IMR-90 (cell line): ENCODE measurements around the gene TULP4. TPM values are rescaled to one million over a fixed set of nuclear protein-coding genes. Genes with fewer than 3 reads are reported as not detected.
A peak's percentile ranks its signal among the peaks of the same experiment; 100 is the strongest.

Source experiments
- ATAC-seq: fragments of 200-7000 bp; cut with Tn5 transposase; 2 replicates; pipeline ENCODE4 v1.9.1; 2020; ENCODE audit warnings: low read depth, mild to moderate bottlenecking, moderate library complexity
- BruUV-seq: library from RNA; stranded (reverse); fragments of 400-500 nt; replicated peaks from 2 replicates; lab custom pipeline; 2021; lab: Mats Ljungman, UMichigan
- CTCF ChIA-PET: fragments of 300-600 bp; formaldehyde crosslinking; extraction: SDS; loops from one replicate; lab custom pipeline; 2021; ENCODE audit warnings: antibody characterized with exemption; lab: Yijun Ruan, JAX
- POLR2A ChIA-PET: fragments of 300-600 bp; sonication (Branson Sonifier 250); formaldehyde crosslinking; loops from one replicate; lab custom pipeline; 2022; ENCODE audit warnings: antibody characterized with exemption; ENCODE audit not compliant: unreplicated experiment; lab: Charles Lee
- DNase-seq: peaks from one replicate; pipeline ENCODE4 v3.0.0; 2013
- H2AFZ ChIP-seq: replicated peaks from 2 replicates; pipeline ENCODE3; 2013; ENCODE audit warnings: low read length, mild to moderate bottlenecking; ENCODE audit not compliant: poor library complexity
- H2AK5ac ChIP-seq: 2 replicates; pipeline ENCODE4 v1.6.1; 2013; ENCODE audit warnings: low read depth, low read length, inconsistent platforms
- H2AK9ac ChIP-seq: replicated peaks from 2 replicates; pipeline ENCODE3; 2013; ENCODE audit warnings: mild to moderate bottlenecking, low read depth, low read length, moderate library complexity; ENCODE audit not compliant: poor library complexity
- H2BK120ac ChIP-seq: 2 replicates; pipeline ENCODE4 v1.6.1; 2013; ENCODE audit warnings: low read depth, low read length, inconsistent platforms
- H2BK15ac ChIP-seq: 3 replicates; pipeline ENCODE4 v1.6.1; 2013; ENCODE audit warnings: low read depth, low read length, inconsistent platforms
- H2BK20ac ChIP-seq: 2 replicates; pipeline ENCODE4 v1.6.1; 2013; ENCODE audit warnings: low read depth, mild to moderate bottlenecking, inconsistent platforms, low read length, moderate library complexity
- H2BK5ac ChIP-seq: 2 replicates; pipeline ENCODE4 v1.6.1; 2013; ENCODE audit warnings: mild to moderate bottlenecking, low read depth, low read length, inconsistent platforms; ENCODE audit not compliant: poor library complexity, severe bottlenecking
- H3K14ac ChIP-seq: replicated peaks from 2 replicates; pipeline ENCODE4 v1.6.1; 2013; ENCODE audit warnings: low read depth, low read length, inconsistent platforms
- H3K18ac ChIP-seq: 2 replicates; pipeline ENCODE4 v1.6.1; 2013; ENCODE audit warnings: low read depth, low read length, control low read depth
- H3K23ac ChIP-seq: 2 replicates; pipeline ENCODE4 v1.6.1; 2013; ENCODE audit warnings: low read depth, low read length, inconsistent platforms
- H3K27ac ChIP-seq: 2 replicates; pipeline ENCODE4 v1.5.1; 2013; ENCODE audit warnings: mild to moderate bottlenecking, control low read depth, low read length; ENCODE audit not compliant: insufficient read depth
- H3K27me3 ChIP-seq: 2 replicates; pipeline ENCODE4 v1.6.1; 2013; ENCODE audit warnings: low read length; ENCODE audit not compliant: control insufficient read depth, insufficient read depth
- H3K36me3 ChIP-seq: 2 replicates; pipeline ENCODE4 v1.6.1; 2013; ENCODE audit warnings: low read length, mixed read lengths; ENCODE audit not compliant: control insufficient read depth, insufficient read depth
- H3K4ac ChIP-seq: 2 replicates; pipeline ENCODE4 v1.6.1; 2013; ENCODE audit warnings: low read depth, low read length, inconsistent platforms
- H3K4me1 ChIP-seq: 2 replicates; pipeline ENCODE4 v1.6.1; 2013; ENCODE audit warnings: low read length, mixed read lengths; ENCODE audit not compliant: control insufficient read depth, insufficient read depth
- H3K4me2 ChIP-seq: 2 replicates; pipeline ENCODE4 v1.6.1; 2013; ENCODE audit warnings: low read depth, mild to moderate bottlenecking, control low read depth, low read length, moderate library complexity
- H3K4me3 ChIP-seq: 2 replicates; pipeline ENCODE4 v1.5.1; 2013; ENCODE audit warnings: low read depth, mild to moderate bottlenecking, control low read depth, low read length, moderate library complexity; ENCODE audit not compliant: insufficient read depth
- H3K56ac ChIP-seq: 2 replicates; pipeline ENCODE4 v1.6.1; 2013; ENCODE audit warnings: low read length, inconsistent platforms; ENCODE audit not compliant: insufficient read depth; ENCODE audit errors: extremely low read depth
- H3K79me1 ChIP-seq, 2 experiments: 2 replicates each; pipeline ENCODE4 v1.6.1; 2013; ENCODE audit warnings: low read length in 2 of 2, inconsistent platforms in 1 of 2, low read depth in 1 of 2
- H3K9ac ChIP-seq: 2 replicates; pipeline ENCODE4 v1.6.1; 2013; ENCODE audit warnings: low read depth, low read length, control low read depth
- H3K9me1 ChIP-seq: 2 replicates; pipeline ENCODE4 v1.6.1; 2013; ENCODE audit warnings: low read length, inconsistent platforms; ENCODE audit not compliant: insufficient read depth
- H3K9me3 ChIP-seq: 2 replicates; pipeline ENCODE4 v1.6.1; 2013; ENCODE audit warnings: low read length; ENCODE audit not compliant: control insufficient read depth, insufficient read depth
- H4K20me1 ChIP-seq: 2 replicates; pipeline ENCODE4 v1.6.1; 2013; ENCODE audit warnings: low read length, inconsistent platforms; ENCODE audit not compliant: insufficient read depth
- H4K5ac ChIP-seq: 2 replicates; pipeline ENCODE4 v1.6.1; 2013; ENCODE audit warnings: mild to moderate bottlenecking, low read depth, low read length, control low read depth
- H4K8ac ChIP-seq, 2 experiments: 2 replicates each; pipeline ENCODE4 v1.6.1; 2013; ENCODE audit warnings: low read depth in 2 of 2, low read length in 2 of 2, control low read depth in 1 of 2, inconsistent platforms in 1 of 2
- H4K91ac ChIP-seq: 2 replicates; pipeline ENCODE4 v1.6.1; 2013; ENCODE audit warnings: low read depth, low read length, inconsistent platforms; ENCODE audit not compliant: insufficient read depth
- BHLHE40 ChIP-seq: fragments of 150-350 bp; IDR thresholded peaks from 2 replicates; pipeline ENCODE4 v1.6.1; 2016; ENCODE audit warnings: mild to moderate bottlenecking, low read depth, low read length
- FOS ChIP-seq: fragments of 150-350 bp; IDR thresholded peaks from 2 replicates; pipeline ENCODE4 v1.6.1; 2016; ENCODE audit warnings: low read depth, low read length
- MXI1 ChIP-seq: IDR thresholded peaks from 2 replicates; pipeline ENCODE4 v1.6.1; 2012; ENCODE audit warnings: low read depth, mild to moderate bottlenecking, low read length, moderate library complexity, borderline replicate concordance
- RFX5 ChIP-seq: IDR thresholded peaks from 2 replicates; pipeline ENCODE4 v1.8.0; 2012; ENCODE audit warnings: low read depth, mild to moderate bottlenecking, low read length, moderate library complexity
- WGBS, 2 experiments: methylation state at CpG; one replicate each; pipeline versions ENCODE4 v1.1.5 to v1.1.7; 2013; ENCODE audit warnings: missing lambda C conversion rate in 2 of 2; ENCODE audit not compliant: insufficient read length in 1 of 2; ENCODE audit errors: extremely low coverage in 2 of 2; 5-methylcytosine and 5-hydroxymethylcytosine counted together
- dilution Hi-C: fragments of 300-500 bp; cut with HindIII; formaldehyde crosslinking; loops from one replicate; pipeline ENCODE4 v1.14.3; 2018; ENCODE audit warnings: low sequenced_read_pairs; ENCODE audit not compliant: unreplicated experiment
- in situ Hi-C: fragments of 300-500 bp; cut with MboI; formaldehyde crosslinking; loops from 3 replicates; pipeline ENCODE4 v1.14.3; 2019; ENCODE audit warnings: low sequenced_read_pairs, inconsistent platforms, mixed read lengths
- intact Hi-C: fragments of 100-400 bp; cut with micrococcal nuclease; formaldehyde crosslinking; loops from 2 replicates; pipeline ENCODE4 v1.10.0; 2022
- polyA plus RNA-seq, 3 experiments: library from polyadenylated mRNA; depleted of rRNA; stranded (reverse); fragments of >200 nt; gene quantifications; 2 replicates each; pipeline ENCODE4 v1.2.3, GENCODE V29; 2012; ENCODE audit warnings: low replicate concordance in 1 of 3
- total RNA-seq: library from RNA; depleted of rRNA; stranded (reverse); fragments of >200 nt; gene quantifications from 2 replicates; pipeline ENCODE4 v1.2.3, GENCODE V29; 2012
- TF ChIP-seq, protein P1 (sequence below): fragments of 150-350 bp; IDR thresholded peaks from 2 replicates; pipeline ENCODE4 v1.6.1; 2017; ENCODE audit warnings: mild to moderate bottlenecking, antibody characterized with exemption, low read length, low read depth

TULP4 gene
- total and polyA plus RNA-seq, 2 of the 4 experiments (the other 2 are of a cell fraction): 8.1 to 30.6 TPM

DNA sequence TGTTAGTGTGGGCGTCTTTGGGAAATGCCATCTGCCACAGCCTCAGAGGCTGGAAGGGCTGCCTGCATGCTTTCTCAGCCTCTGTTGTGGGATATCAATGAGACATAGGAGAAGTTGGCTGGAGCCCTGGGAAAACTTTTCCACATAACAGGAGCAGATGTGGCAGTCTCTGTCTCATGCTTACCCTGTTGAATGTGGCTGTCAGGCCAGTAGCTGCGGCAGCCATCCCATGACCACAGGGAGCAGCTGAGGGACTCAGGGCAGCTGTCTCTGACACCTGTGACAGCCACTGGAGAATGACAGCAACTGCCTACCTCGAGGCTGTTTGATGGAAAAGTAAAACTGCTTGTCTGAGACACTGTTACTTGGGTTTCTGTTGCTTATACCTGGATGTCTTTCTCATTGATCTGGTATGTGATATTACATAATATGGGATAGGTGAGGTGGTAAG lies 64.4 kb downstream of the TULP4 start:
- Histone ChIP-seq H2AK9ac (peak overlapping the region; percentile 61), H3K9me1 (peaks cover 8% of the 10 kb centered on the region), H3K27ac (no peak overlapping the region), H3K27me3 (no peaks in the 10 kb centered on the region), H4K91ac (no peak overlapping the region), H2BK20ac (no peak overlapping the region), H2BK120ac (no peak overlapping the region), H4K8ac (no peak overlapping the region), H3K4ac (peak overlapping the region; percentile 13; the same call in 1 of the 2 replicates), H3K14ac (no peak overlapping the region), H4K20me1 (peaks cover 8% of the 10 kb centered on the region; the same call in 1 of the 2 replicates), H3K18ac (no peak overlapping the region), H3K9me3 (no peaks in the 10 kb centered on the region), H3K23ac (no peak overlapping the region), H2BK5ac (no peak overlapping the region), H3K4me2 (no peak overlapping the region), H4K5ac (no peak overlapping the region), H3K79me1 (peaks cover 7 to 37% of the 10 kb centered on the region in 2 experiments; a peak in 3 of 4 replicates), H2AK5ac (peak overlapping the region; percentile 8; the same call in 1 of the 2 replicates), H2BK15ac (no peak overlapping the region), H3K36me3 (no peaks in the 10 kb centered on the region), H3K56ac (no peak overlapping the region), H2AFZ (no peak overlapping the region), H3K9ac (no peak overlapping the region), H3K4me1 (peaks cover 7% of the 10 kb centered on the region; the same call in 1 of the 2 replicates), H3K4me3 (no peak overlapping the region)
- ATAC-seq (peak; percentile 31; the same call in 1 of the 2 replicates), DNase-seq (peak; percentile 89)
- intact Hi-C loops: no loop called here
- 70% methylated on average over 2 of the region's 3 CpGs; no CpG with 5 or more reads in 1 of the 2 experiments for WGBS, 2 experiments
- in situ Hi-C loops: no loop called here
- POLR2A ChIA-PET: no interaction called here
- dilution Hi-C loops: no loop called here
- no peak for TF ChIP-seq RFX5
- 0 out of 2 replicates have a peak, but pooled peaks have one; percentile 17 for TF ChIP-seq BHLHE40
- 0 out of 2 replicates have a peak, but pooled peaks have one; percentile 10 for TF ChIP-seq MXI1
- no peak for TF ChIP-seq FOS
- TF ChIP-seq, protein P1, sequence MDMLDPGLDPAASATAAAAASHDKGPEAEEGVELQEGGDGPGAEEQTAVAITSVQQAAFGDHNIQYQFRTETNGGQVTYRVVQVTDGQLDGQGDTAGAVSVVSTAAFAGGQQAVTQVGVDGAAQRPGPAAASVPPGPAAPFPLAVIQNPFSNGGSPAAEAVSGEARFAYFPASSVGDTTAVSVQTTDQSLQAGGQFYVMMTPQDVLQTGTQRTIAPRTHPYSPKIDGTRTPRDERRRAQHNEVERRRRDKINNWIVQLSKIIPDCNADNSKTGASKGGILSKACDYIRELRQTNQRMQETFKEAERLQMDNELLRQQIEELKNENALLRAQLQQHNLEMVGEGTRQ: no peak
- CTCF ChIA-PET: interaction anchor here (0.5 kb wide), 1 partner anchor 28 kb away, joined by 3 read pairs; no protein-coding TSS in a partner anchor
- no TSS peak for BruUV-seq
